NOMO-1 (cell line): ENCODE results near the gene ADM.

Experiments
- DNase-seq, 2 experiments: peaks; one replicate each; lab custom pipeline; 2025; ENCODE audit not compliant: unreplicated experiment in 2 of 2; lab: John Stamatoyannopoulos, UW

The ADM gene

DNA sequence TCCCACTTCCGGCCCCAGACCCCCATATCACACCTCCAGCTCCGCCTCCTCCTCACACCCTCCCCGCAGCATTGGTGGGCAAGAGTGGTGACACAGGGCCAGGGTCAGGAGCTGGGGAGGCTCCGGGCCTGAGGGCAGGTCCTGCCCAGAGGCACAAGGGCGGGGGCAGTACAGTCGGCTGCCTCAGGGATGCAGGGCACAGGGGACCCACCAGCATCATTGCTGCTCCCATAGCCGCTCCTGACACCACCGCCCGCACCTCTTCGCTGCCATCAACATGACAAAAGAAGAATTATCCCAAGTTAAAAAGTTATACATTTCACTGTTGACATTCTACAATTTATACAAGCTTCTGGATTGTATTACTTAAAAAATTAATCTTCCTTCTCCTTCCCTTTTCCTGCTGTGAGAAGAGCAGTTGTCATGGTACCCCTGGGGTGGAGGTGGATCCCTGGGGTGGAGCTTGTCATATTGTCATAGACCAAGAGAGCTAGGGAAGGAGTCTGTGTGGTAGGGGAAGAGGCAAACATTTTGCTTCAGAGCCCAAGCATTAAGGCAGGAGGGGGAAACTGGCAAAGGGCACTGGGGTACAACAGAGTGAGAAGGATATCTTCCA lies 15.0 kb upstream of the ADM start:
- DNase-seq, result no peak

DNA sequence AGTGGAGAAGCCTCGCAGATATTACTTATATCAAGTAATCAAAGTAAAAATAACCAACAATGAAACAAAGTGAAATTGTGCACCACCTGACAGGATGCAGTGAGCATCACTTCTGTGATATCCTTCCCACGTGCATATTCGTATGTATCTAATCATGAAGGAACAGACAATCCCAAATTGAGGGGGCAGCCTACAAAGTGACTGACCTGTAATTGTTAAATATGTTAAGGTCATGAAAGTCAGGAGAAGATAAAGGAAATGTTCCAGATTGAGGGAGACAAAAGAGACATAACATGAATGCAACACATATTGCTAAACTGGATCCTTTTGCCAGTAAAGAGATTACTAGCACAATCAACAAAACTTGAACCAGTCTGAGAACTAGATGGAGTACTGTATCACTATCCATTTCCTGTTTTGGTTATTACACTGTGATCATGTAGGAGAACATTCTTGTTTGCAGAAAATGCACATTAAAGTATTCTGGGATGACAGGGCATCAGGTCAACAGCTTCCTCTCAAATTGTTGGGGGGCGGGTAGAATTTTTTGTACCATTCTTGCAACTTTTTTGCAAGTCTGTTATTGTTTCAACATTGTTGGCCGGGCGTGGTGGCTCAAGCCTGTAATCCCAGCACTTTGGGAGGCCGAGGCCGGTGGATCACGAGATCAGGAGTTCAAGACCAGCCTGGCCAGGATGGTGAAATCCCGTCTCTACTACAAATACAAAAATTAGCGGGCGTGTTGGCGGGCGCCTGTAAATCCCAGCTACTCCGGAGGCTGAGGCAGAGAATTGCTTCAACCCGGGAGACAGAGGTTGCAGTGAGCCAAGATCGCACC lies 12.9 kb upstream of the ADM start:
- no peak for DNase-seq

DNA sequence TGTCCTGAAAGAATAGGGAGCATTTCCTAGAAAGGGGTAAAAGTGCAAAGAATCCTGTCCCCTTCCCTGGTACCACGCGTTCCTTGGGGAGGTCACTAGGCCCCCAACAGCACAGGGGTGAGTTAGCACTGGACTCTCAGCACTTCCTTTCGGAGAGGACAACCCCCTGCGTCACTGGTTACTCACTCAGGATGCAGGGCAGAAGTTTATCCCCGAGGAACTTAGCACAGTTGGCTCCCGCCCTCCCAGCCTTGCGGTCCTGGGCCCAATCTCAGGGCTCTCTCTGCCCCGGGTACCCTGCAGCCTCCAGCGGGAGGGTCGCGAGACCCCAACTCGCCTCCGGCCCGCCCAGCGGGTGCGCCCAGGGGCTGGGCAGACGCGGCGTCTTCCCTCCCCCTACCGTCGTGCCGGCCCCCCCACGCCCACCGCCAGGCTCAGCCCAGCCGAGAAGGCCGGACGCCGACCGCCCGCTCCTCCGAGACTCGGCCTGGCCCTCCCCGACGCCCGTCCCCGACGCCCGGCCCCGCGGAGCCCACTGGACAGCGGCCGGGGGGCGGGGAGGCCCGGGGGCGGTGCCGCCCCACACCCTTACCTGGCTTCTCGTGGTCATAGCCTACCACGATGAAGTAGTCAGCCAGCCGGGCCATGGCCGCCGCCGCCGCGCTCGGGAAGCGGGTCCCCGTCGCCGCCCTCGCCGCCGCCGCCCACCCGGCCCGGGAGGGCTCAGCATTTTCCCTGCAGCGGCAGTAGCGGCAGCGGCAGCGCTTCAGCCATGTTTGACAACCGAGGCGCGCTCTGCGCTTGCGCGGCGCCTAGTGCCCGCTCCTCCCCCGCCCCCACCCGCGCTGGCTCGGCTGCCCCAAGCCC lies 11.2 kb upstream of the ADM start, which contains the start of gene SBF2:
Gene SBF2 (minus strand): TSS at position 797 of the 867 bp plus-strand sequence. CDS start 150 bp downstream, at position 647.
- DNase-seq, result peak; percentile 59 to 67

DNA sequence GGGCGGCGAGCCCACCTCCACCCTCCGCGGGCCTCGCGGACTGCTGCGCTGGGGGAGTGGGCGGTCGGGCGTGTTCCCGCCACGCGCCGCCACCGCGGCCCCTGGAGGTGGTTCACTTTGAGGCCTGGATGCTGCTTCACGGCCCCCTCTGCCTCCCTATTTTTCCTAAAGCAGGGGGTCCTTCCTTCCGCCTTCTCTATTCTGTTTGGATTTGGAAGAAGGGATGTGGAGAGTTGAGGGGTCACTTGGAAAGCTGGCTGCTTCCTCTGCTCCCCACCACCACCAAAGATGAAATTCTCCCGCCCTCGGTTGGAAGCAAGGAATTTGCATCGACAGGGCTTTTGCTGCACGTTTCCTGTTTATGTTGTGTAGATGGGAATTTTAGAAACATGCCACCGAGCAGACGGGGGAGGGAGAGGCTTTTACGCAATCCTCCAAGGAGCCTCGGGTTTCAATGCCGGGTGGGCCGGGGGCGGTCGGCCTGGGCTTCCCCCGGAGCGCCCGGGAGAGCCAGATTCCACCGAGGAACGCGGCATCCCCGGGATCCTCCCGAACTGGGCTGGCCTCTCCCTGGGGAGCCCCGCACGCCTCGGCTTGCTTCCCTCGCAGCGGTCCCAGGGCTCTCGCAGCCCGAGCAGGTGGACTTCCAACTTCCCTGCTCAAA lies 10.5 kb upstream of the ADM start:
- no peak for DNase-seq

DNA sequence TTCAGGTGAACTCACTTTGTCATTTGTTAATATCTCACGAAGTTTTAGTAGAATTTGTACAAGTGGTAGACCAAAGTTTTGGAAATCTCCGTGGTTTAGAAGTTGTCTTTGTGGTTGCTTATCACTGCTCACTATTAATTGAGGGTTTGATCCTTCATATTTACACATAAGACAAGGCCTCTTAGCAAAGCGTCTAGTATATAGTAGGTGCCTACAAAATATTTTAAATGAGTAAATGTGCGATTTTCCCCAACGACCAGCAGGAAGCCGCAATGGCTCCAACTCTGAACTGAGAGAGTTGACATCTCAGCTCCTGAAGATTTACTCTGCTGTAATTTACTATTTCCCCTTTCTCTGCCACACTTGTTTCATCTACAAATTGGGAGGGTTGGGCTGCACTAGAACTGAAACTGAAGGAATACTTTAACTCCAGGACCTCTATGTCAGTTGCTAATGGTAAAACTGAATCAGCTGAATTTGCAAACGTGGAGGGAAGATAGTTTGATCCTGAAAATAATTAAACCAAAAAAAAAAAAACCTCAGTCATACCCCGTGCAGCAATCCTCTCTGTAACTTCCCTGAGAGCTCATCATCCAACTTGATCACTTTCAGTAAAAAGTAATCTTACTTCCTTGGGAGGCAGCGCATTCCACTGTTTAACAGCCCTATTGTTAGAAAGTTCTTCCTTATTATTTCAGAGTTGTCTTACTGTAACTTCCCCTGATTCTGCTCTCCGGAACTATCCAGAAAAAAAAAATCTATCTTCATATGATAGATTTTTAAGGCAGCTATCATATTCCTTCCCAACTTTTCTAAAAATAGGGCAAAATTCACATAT lies 9.6 kb upstream of the ADM start:
- peak; percentile 42 to 77 for DNase-seq

DNA sequence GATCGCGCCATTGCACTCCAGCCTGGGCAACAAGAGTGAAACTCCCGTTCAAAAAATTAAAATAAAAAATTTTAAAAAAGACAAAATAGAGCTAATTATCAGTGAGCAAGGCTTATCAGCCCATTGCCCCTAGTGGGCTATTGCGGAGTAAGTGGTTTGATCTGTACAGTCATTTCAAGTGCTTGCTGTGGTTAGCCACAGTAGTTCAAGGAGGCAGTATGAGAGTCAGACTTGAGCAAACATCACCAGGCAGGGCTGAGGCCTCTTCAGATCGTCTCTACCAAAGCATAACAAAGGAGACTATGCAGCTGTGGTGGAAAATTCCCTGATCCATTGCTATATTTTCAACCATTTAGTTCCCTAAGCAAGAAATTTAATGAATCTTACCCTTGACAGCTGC lies 6.5 kb upstream of the ADM start:
- DNase-seq, result no peak

DNA sequence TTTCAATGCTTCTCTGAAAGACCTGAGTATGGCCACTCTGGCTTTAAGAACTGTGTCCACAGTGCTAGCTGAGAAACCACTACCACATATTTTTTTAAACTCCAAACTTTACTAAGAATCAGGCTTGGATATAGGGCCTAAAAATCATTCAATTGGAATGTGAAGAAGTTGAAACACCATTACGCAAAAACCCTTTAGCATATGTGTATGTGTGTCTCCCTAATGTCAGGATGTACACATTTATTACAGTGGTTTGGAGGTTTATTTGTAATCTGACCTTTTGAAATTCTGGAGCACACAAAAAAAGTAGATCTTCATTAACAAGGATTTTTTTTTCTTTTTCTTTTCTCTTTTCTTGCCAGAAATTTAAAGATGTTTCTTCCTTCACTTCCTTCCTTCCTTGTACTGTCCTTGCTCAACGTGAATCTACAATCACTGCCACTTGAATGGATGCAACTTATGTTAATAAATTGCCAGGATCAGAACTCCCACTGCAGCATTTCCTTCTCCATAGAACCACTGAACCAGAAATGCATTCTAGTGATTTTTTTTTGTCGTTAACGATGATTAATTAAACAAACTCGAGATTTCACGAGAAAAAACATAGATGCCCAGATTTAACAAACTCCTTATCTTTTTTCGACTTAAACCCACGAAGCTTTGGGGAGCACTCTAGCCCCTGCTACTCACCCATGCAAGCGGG lies 3.1 kb upstream of the ADM start:
- DNase-seq, result no peak

DNA sequence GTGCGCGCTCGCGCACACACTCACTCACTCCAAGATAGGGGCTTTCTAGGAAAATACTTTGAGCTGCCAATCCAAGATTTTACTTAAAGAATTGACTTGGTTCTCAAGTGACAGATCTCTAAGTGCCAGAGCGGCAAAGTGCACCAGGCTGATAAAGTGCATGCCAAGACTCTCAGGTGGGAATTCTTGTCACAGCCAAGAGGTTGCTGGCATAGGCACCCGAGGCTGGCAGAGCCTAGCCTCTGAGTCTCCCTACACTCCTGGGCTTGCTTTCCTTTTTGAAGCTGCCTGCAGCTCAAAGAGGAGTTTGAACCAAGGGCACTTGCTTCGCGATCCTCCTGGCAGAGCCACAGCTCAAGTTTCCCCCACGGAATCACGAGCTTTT lies 2.5 kb upstream of the ADM start:
- no peak for DNase-seq

DNA sequence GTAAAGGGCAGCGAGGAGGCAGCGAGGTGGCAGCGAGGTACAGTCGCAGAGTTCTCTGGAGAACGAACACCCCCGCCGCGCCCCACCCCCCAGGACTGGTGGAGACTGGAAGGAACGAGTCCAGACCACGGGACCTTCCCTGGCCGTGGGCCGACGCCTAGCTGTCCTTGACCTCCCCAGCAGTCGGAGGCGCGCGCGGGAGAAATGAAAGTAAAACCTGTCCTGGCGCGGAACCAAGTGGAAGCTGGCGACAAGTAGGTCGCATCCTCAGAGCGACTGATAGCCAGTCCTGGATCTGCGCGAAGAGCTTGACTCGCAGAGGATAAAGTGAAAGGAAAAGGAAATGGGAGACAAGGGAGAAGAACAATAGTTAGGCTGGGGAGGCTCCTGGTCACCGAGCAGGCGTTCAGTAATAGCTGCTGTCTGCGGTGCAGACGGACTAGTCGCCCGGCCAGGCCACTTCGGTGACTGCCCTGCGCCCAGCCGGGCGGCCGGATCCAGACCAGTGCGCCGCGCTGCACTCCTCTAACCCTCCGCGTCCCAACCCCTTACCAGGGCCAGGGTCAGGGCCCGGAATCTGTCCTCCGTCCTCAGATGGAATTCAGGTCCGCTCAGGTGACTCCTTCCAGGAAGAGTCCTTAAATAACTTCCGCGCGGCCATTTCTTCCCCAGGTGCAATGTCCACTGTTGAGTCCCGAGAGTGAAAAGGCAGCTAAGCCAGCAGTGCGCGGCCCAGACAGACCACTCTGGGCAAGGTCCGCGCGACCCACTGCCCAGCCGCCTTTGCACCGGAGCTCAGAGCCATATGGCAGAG lies 1.9 kb upstream of the ADM start:
- peak; percentile 51 to 72 for DNase-seq

DNA sequence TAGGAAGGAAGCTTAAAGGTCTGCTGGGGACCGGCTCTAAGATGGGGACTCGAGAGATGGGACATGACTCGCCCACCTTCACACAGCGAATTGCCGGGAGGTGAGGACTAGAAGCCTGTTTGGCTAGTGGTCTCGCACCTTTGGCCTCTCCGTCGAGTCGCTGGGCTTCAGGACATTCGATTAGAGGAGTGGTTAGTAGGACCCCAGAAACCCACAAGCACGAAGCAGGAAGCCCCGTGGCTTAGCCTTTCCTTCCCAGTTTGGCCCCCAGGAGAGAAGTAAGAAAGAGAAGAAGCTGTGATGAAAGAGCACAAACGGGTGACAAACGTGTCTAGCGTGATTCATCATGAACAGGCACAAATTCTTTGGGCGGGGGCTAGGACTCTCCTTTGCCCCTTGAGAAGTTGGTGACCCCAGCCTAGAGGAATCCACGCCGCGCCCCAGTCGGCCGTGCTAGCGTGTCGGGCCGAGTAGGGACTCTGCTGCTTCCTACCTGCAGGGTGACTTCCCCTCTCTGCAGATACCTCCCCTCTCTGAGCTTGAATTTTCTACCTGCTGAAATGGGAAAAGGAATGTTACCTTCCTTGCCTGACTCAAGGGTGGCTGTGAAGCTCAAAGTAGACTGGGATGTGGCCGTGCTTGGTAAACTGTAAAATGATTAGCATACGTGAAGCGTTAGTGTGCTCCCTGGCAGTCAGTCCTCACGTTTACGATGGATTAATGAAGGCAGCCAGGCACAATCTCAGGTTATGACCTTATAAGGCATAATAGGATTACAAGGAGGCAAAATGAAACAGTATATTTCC lies 1.1 kb upstream of the ADM start:
- peak; percentile 60 to 80 for DNase-seq

DNA sequence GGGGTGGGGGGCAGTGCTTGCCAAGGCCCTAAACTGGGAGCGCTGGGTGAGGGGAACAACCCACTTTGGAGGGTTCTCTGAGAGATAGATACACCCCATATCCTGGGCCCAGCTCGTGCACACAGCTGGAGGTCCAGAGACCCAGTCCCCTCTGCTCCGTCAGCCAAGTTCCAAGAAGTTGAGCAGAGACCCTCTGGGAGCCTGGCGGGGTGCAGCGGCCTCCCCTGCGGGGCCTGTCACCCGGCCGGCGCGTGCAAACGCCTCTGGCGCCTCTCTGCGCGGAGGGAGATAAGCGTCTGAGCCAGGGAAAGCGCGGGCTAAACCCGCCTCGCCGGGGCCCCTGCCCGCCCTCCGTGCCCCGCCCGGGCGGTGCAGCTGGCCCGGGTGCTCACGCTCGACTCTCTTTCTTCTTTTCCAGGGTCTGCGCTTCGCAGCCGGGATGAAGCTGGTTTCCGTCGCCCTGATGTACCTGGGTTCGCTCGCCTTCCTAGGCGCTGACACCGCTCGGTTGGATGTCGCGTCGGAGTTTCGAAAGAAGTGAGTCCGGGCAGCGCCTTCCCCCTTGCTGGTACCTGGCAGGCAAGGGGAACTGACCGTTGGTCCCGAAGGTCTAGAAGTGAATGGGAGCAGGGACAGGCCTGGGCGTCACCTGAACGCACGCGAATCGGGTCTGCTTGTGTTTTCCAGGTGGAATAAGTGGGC lies 540 bp downstream of the ADM start:
- peak; percentile 27 to 37 for DNase-seq

DNA sequence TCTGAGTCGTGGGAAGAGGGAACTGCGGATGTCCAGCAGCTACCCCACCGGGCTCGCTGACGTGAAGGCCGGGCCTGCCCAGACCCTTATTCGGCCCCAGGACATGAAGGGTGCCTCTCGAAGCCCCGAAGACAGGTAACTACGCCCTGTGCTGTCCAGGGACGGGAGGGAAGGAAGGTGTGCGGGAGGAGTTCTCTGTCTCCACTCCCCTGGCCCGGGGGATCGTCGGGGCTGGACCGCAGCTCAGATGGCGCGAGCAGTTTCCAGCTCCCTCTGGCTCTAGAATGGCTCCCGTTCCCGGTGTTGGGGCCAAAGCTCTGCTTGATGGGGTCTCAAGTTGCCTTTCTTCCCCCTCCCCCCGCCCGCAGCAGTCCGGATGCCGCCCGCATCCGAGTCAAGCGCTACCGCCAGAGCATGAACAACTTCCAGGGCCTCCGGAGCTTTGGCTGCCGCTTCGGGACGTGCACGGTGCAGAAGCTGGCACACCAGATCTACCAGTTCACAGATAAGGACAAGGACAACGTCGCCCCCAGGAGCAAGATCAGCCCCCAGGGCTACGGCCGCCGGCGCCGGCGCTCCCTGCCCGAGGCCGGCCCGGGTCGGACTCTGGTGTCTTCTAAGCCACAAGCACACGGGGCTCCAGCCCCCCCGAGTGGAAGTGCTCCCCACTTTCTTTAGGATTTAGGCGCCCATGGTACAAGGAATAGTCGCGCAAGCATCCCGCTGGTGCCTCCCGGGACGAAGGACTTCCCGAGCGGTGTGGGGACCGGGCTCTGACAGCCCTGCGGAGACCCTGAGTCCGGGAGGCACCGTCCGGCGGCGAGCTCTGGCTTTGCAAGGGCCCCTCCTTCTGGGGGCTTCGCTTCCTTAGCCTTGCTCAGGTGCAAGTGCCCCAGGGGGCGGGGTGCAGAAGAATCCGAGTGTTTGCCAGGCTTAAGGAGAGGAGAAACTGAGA lies 1.4 kb downstream of the ADM start:
- no peak for DNase-seq

DNA sequence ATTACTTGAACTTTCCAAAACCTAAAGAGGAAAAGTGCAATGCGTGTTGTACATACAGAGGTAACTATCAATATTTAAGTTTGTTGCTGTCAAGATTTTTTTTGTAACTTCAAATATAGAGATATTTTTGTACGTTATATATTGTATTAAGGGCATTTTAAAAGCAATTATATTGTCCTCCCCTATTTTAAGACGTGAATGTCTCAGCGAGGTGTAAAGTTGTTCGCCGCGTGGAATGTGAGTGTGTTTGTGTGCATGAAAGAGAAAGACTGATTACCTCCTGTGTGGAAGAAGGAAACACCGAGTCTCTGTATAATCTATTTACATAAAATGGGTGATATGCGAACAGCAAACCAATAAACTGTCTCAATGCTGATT lies 2.1 kb downstream of the ADM start:
- DNase-seq, result peak in 1 of 2 experiments; percentile 48

DNA sequence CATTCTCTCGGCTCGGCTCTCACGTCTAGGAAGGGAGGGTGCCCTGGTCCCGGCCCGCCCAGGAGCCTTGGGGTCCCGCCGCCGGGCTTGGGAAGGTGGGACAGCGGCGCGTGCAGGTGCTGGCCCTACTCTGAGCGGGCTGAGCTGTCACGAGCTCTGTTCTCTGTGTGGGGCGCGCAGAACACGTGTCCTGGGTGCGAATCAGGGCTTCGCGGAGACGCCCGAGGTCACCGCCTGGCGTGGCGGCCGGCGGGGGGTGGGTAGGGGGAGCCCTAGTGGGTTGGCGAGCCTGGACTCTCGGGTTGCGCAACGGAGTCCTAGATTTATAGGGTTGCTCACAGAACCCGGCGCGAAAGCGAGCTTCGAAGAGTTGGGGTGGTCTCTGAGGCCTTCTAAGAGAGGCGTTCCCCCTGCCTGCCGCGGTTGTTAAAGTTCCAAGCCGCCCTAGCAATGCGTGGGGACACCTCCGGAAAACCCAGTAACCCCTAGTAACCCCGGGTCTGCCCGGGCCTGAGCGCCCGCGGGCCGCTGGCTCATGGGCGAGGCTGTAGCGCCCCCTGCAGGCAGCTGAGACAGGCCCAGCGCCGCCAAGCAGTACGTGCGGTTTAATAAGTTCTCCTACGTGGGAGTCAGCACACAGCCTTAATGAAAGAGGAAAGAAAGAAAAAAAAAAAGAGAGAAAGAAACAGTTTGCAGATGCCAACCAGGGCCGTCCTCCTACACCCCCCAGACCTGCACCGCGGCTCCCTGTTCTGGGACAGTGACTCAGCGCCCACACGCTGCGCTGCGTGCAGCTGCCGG lies 2.7 kb downstream of the ADM start:
- peak; percentile 81 to 92 for DNase-seq
